HG03565 (cell line): ENCODE results near the gene OPHN1.
"Not testable (repeated sequence)": the region's sequence is repeated elsewhere in the genome, so short reads cannot be mapped to it uniquely, and the experiment has no call there.

ENCODE experiments used
- ATAC-seq: cut with Tn5 transposase; IDR thresholded peaks from one replicate; pipeline ENCODE4 v1.9.1; 2021; ENCODE audit warnings: mild to moderate bottlenecking, moderate library complexity; ENCODE audit not compliant: unreplicated experiment

OPHN1 gene

GRCh38 chrX:68084765-68085164 is 348.5 kb downstream of the OPHN1 start:
- no peak for ATAC-seq

GRCh38 chrX:68083510-68083909 is 349.8 kb downstream of the OPHN1 start:
- ATAC-seq = no peak

- ATAC-seq = no peak
Measured at GRCh38 chrX:68079961-68080360, 353.3 kb downstream of the OPHN1 start.

GRCh38 chrX:68078801-68079200 is 354.5 kb downstream of the OPHN1 start:
- not testable (repeated sequence) for ATAC-seq

GRCh38 chrX:68077378-68077777 is 355.9 kb downstream of the OPHN1 start:
- no peak for ATAC-seq

GRCh38 chrX:68072041-68072440 is 361.3 kb downstream of the OPHN1 start:
- no peak for ATAC-seq

- ATAC-seq = not testable (repeated sequence)
Measured at GRCh38 chrX:68070119-68070518, 363.2 kb downstream of the OPHN1 start.

GRCh38 chrX:68061206-68061535 is 372.1 kb downstream of the OPHN1 start:
- no peak for ATAC-seq

GRCh38 chrX:68060506-68061205 is 372.6 kb downstream of the OPHN1 start:
- no peak for ATAC-seq

GRCh38 chrX:68059469-68059868 is 373.8 kb downstream of the OPHN1 start:
- no peak for ATAC-seq

- ATAC-seq = no peak
Measured at GRCh38 chrX:68049466-68049865, 383.8 kb downstream of the OPHN1 start.

- no peak for ATAC-seq
Measured at GRCh38 chrX:68048774-68049173, 384.5 kb downstream of the OPHN1 start.

GRCh38 chrX:68045008-68045577 is 388.2 kb downstream of the OPHN1 start:
- ATAC-seq = no peak

- ATAC-seq = no peak
Measured at GRCh38 chrX:68043713-68044438, 389.4 kb downstream of the OPHN1 start.

- no peak for ATAC-seq
Measured at GRCh38 chrX:68041110-68041509, 392.2 kb downstream of the OPHN1 start.

GRCh38 chrX:68018248-68019203 is 414.8 kb downstream of the OPHN1 start:
- no peak for ATAC-seq

GRCh38 chrX:67998540-67998939 is 434.8 kb downstream of the OPHN1 start:
- no peak for ATAC-seq
